GM23338 (cell line): ENCODE results near the gene ITPRIPL1.

ENCODE experiments used
- CREB1 ChIP-seq: fragments of 250-450 bp; sonication (Bioruptor Pico); IDR thresholded peaks from 2 replicates; pipeline ENCODE4 v1.5.0; 2020; ENCODE audit warnings: low read depth, mild to moderate bottlenecking, moderate library complexity
- EZH2 ChIP-seq: fragments of 200-600 bp; sonication (generic); IDR thresholded peaks from one replicate; pipeline ENCODE4 v1.8.0; 2017; ENCODE audit warnings: antibody characterized with exemption, mild to moderate bottlenecking, low read depth; ENCODE audit not compliant: unreplicated experiment
- EZH2phosphoT487 ChIP-seq: fragments of 200-600 bp; sonication (generic); IDR thresholded peaks from one replicate; pipeline ENCODE4 v1.8.1; 2018; ENCODE audit warnings: antibody characterized with exemption; ENCODE audit not compliant: unreplicated experiment
- JUNB ChIP-seq: IDR thresholded peaks from one replicate; pipeline ENCODE4 v1.6.1; 2016; ENCODE audit warnings: antibody characterized with exemption; ENCODE audit not compliant: unreplicated experiment
- POLR2AphosphoS5 ChIP-seq: IDR thresholded peaks from 2 replicates; pipeline ENCODE4 v1.6.1; 2016; ENCODE audit warnings: antibody characterized with exemption, low read depth
- STAT1 ChIP-seq: IDR thresholded peaks from one replicate; pipeline ENCODE4 v1.6.1; 2016; ENCODE audit warnings: antibody characterized with exemption; ENCODE audit not compliant: unreplicated experiment
- ZNF331 ChIP-seq: fragments of 250-450 bp; sonication (Bioruptor Pico); IDR thresholded peaks from 2 replicates; pipeline ENCODE4 v1.5.0; 2020; ENCODE audit warnings: low read depth, mild to moderate bottlenecking, moderate library complexity
- TF ChIP-seq, protein P1 (sequence below), 2 experiments: fragments of 200-600 bp in 1 of 2; sonication (generic) in 1 of 2; conservative IDR thresholded peaks; 2 replicates each; pipeline versions ENCODE4 v1.5.1 to v1.6.1; 2016 to 2017; ENCODE audit warnings: antibody characterized with exemption in 2 of 2, low read depth in 2 of 2, mild to moderate bottlenecking in 2 of 2, moderate library complexity in 1 of 2
- TF ChIP-seq, protein P2 (sequence below): IDR thresholded peaks from one replicate; pipeline ENCODE4 v1.6.1; 2018; ENCODE audit warnings: antibody characterized with exemption; ENCODE audit not compliant: unreplicated experiment

DNA sequence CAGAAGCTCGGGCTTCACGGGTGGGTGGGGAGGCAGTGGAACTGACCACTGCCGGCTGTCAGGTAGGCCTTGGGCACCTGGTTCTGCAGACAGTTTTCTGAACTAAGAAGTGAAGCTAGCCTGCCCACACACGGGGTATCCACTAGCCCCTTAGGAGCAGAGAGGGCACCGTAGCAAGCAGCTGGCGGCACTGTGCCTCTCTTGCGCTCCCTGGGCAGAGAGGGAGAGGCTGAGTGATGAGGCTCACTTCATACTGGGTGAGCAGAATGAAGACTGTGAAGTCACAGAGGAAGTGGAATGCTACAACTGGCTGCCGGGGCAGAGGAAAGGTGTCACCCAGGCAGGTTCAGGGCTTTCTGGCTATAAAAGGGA, 753 bp downstream of the ITPRIPL1 start:
- TF ChIP-seq, protein P1, sequence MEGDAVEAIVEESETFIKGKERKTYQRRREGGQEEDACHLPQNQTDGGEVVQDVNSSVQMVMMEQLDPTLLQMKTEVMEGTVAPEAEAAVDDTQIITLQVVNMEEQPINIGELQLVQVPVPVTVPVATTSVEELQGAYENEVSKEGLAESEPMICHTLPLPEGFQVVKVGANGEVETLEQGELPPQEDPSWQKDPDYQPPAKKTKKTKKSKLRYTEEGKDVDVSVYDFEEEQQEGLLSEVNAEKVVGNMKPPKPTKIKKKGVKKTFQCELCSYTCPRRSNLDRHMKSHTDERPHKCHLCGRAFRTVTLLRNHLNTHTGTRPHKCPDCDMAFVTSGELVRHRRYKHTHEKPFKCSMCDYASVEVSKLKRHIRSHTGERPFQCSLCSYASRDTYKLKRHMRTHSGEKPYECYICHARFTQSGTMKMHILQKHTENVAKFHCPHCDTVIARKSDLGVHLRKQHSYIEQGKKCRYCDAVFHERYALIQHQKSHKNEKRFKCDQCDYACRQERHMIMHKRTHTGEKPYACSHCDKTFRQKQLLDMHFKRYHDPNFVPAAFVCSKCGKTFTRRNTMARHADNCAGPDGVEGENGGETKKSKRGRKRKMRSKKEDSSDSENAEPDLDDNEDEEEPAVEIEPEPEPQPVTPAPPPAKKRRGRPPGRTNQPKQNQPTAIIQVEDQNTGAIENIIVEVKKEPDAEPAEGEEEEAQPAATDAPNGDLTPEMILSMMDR (conservative IDR thresholded peaks at IDR 0.05; ENCODE audit: low read depth in 2 of 2): no peak
- TF ChIP-seq, protein P2, sequence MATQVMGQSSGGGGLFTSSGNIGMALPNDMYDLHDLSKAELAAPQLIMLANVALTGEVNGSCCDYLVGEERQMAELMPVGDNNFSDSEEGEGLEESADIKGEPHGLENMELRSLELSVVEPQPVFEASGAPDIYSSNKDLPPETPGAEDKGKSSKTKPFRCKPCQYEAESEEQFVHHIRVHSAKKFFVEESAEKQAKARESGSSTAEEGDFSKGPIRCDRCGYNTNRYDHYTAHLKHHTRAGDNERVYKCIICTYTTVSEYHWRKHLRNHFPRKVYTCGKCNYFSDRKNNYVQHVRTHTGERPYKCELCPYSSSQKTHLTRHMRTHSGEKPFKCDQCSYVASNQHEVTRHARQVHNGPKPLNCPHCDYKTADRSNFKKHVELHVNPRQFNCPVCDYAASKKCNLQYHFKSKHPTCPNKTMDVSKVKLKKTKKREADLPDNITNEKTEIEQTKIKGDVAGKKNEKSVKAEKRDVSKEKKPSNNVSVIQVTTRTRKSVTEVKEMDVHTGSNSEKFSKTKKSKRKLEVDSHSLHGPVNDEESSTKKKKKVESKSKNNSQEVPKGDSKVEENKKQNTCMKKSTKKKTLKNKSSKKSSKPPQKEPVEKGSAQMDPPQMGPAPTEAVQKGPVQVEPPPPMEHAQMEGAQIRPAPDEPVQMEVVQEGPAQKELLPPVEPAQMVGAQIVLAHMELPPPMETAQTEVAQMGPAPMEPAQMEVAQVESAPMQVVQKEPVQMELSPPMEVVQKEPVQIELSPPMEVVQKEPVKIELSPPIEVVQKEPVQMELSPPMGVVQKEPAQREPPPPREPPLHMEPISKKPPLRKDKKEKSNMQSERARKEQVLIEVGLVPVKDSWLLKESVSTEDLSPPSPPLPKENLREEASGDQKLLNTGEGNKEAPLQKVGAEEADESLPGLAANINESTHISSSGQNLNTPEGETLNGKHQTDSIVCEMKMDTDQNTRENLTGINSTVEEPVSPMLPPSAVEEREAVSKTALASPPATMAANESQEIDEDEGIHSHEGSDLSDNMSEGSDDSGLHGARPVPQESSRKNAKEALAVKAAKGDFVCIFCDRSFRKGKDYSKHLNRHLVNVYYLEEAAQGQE: no peak
- TF ChIP-seq POLR2AphosphoS5 (no peak), ZNF331 (CRISPR knock-in tag) (no peak), EZH2phosphoT487 (no peak), STAT1 (no peak), EZH2 (no peak), CREB1 (CRISPR knock-in tag) (no peak), JUNB (no peak)
